GM21381 (cell line): ENCODE data around the gene VASH2.
"Not testable (repeated sequence)": the region's sequence is repeated elsewhere in the genome, so short reads cannot be mapped to it uniquely, and the experiment has no call there.

Experiments
- ATAC-seq: cut with Tn5 transposase; IDR thresholded peaks from one replicate; pipeline ENCODE4 v1.9.1; 2021; ENCODE audit warnings: mild to moderate bottlenecking, moderate library complexity; ENCODE audit not compliant: unreplicated experiment

Gene VASH2

GRCh38 chr1:213017447-213018273, 67.3 kb downstream of the VASH2 start:
- no peak for ATAC-seq

GRCh38 chr1:213019450-213019849, 69.1 kb downstream of the VASH2 start:
- no peak for ATAC-seq

DNA sequence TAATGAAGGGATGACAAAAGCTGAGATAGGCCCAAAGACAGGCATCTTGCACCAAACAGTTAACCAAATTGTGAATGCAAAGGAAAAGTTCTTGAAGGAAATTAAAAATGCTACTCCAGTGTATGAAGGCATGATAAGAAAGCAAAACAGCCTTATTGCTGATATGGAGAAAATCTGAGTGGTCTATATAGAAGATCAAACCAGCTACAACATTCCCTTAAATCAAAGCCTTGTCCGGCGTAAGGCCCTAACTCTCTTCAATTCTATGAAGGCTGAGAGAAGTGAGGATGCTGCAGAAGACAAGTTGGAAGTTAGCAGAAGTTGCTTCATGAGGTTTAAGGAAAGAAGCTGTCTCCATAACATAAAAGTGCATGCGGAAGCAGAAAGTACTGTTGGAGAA, 69.7 kb downstream of the VASH2 start:
- ATAC-seq, result no peak

DNA sequence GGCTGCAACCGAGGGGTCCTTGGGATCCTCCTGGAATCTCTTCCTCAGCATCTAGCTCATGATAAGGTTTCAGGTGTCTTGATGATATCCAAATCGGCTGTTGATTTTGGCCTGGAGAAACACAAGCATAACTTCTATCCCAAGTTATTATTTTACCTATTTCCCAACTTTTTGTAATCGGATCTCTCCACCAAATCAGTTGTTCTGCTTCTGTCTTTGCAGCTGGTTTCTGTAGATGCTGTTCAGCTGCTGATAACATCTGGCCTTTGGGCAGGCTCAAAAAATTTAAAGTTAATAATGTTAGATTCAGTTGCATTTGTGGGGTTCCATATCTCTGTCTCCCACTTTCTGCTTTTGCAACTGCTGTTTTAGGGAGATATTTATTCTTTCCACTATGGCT, 76.7 kb downstream of the VASH2 start:
- ATAC-seq, result not testable (repeated sequence)

DNA sequence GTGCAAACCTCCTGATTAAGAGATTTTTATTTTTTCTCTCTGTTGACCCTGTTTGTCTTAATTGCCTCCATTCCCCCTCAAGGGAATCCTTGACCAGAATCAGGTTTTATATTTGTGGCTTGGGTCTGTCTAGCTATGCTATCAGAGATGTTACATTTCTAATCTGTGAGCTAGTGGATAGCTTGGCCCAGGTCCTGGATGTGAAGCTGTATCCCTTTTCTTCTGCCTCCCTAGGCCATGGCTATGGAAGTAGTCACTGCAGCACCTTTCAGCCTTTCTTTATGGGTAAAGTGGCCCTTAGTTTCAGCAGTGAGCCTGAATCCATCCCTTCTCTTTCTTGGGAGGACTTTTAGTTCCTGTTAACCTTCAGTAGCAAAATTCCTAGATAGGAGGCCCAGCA, 82.3 kb downstream of the VASH2 start:
- ATAC-seq, result no peak

- ATAC-seq, result no peak
Observed at GRCh38 chr1:213034713-213035112, 84.4 kb downstream of the VASH2 start.

DNA sequence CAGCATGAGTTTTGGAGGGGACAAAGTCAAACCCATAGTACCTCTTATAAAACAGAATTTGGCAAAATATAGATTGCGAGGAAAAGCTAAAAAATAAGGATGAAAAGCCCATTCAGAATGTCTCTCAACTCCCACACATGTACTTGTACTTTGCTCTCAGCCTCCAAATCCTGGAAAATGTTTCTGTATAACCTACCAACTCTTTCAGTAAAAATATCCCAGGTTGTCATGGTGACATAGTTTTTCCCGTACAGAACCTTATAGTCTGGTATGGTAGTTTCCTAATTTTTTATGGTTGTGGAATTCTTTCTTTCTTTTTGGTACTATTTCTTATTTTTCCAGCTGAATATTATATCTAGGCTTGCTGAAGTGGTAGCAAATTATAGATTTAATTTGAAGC, 85.2 kb downstream of the VASH2 start:
- ATAC-seq, result no peak
